22Rv1 (cell line): ENCODE data around the gene ARL15.

Source experiments
- ZFX ChIP-seq: fragments of 450-650 bp; IDR thresholded peaks from 2 replicates; pipeline ENCODE4 v1.6.1; 2017; ENCODE audit warnings: antibody characterized with exemption, borderline replicate concordance
- TF ChIP-seq, protein P1 (sequence below): fragments of 450-650 bp; IDR thresholded peaks from 2 replicates; pipeline ENCODE4 v1.5.1; 2017; ENCODE audit warnings: mild to moderate bottlenecking

- TF ChIP-seq, protein P1, sequence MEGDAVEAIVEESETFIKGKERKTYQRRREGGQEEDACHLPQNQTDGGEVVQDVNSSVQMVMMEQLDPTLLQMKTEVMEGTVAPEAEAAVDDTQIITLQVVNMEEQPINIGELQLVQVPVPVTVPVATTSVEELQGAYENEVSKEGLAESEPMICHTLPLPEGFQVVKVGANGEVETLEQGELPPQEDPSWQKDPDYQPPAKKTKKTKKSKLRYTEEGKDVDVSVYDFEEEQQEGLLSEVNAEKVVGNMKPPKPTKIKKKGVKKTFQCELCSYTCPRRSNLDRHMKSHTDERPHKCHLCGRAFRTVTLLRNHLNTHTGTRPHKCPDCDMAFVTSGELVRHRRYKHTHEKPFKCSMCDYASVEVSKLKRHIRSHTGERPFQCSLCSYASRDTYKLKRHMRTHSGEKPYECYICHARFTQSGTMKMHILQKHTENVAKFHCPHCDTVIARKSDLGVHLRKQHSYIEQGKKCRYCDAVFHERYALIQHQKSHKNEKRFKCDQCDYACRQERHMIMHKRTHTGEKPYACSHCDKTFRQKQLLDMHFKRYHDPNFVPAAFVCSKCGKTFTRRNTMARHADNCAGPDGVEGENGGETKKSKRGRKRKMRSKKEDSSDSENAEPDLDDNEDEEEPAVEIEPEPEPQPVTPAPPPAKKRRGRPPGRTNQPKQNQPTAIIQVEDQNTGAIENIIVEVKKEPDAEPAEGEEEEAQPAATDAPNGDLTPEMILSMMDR: no peak
- TF ChIP-seq ZFX: no peak
These were observed 163.5 kb downstream of the ARL15 start for GRCh38 chr5:54146916-54147315.
